Measurements from ENCODE around the gene GAPDHS. TPM values are rescaled to one million over a fixed set of nuclear protein-coding genes. Genes with fewer than 3 reads are reported as not detected.

The GAPDHS gene
- total and polyA plus RNA-seq, 2 of the 13 experiments (the other 11 are each of a cell fraction or from before 2014, with no cell fraction given) = not detected

DNA sequence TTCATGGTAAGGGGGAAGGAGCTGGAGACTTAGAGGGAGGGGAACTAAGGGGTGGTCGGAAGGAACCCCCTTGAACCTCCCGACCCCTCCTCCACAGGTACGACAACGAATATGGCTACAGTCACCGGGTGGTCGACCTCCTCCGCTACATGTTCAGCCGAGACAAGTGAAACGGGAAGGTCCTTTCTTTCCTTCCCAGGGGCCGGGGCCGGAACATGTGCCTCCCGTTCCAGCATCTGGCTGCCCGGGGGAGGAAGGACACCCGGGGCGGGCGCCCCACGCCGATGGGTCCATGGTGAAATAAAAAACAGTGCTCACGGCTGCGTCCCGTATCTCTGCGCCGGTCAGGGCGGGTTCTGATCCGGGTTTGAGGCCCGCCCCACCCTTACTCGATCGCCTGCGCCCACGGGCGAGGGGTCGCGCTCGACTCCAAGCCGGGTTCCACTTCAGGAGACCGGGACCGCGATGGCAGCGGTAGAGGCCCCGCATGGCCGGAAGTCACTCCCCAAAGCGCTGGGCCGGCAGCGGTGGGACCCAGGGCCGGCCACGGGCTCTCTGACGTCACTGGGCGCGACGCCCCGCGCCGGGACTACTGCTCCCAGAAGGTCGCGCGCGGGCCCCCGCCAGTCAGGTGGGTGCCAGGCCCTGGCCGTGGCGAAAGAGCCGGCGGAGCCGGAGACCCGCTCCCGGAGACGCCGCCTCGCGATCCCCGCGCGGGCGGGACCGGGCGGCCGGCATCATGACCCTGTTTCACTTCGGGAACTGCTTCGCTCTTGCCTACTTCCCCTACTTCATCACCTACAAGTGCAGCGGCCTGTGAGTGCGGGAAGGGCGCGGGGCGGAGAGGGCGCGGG lies 12.0 kb downstream of the GAPDHS start, which contains the start of gene TMEM147 (continued):
- TF ChIP-seq ZBTB3 (CRISPR knock-in tag; IDR thresholded peaks at IDR 0.05; ENCODE audit: borderline replicate concordance, low read depth) (0 out of 2 replicates have a peak, but pooled peaks have one; percentile 24), ZNF841 (CRISPR knock-in tag; IDR thresholded peaks at IDR 0.05; ENCODE audit: borderline replicate concordance) (no peak), RBM39 (IDR thresholded peaks at IDR 0.05; ENCODE audit: low read depth, low read length, poor library complexity, severe bottlenecking) (peak; percentile 78), HNRNPK (IDR thresholded peaks at IDR 0.05; ENCODE audit: low read depth, low read length, poor library complexity, severe bottlenecking) (no peak), ZKSCAN8 (CRISPR knock-in tag; IDR thresholded peaks at IDR 0.05; ENCODE audit: borderline replicate concordance) (no peak), ZNF274 (CRISPR knock-in tag; IDR thresholded peaks at IDR 0.05) (no peak), ZSCAN30 (CRISPR knock-in tag; IDR thresholded peaks at IDR 0.05) (no peak), SALL1 (CRISPR knock-in tag; IDR thresholded peaks at IDR 0.05) (peak; percentile 43; the same call in 1 of the 2 replicates), ZNF557 (CRISPR knock-in tag; IDR thresholded peaks at IDR 0.05) (no peak), NFKBIZ (CRISPR knock-in tag; IDR thresholded peaks at IDR 0.05) (no peak), ZNF740 (CRISPR knock-in tag; IDR thresholded peaks at IDR 0.05) (0 out of 2 replicates have a peak, but pooled peaks have one; percentile 57), NFATC3 (CRISPR knock-in tag; IDR thresholded peaks at IDR 0.05) (0 out of 2 replicates have a peak, but pooled peaks have one; percentile 32), ZNF879 (CRISPR knock-in tag; IDR thresholded peaks at IDR 0.05) (no peak), ZFP36L1 (CRISPR knock-in tag; IDR thresholded peaks at IDR 0.05) (no peak), MEF2D (CRISPR knock-in tag; IDR thresholded peaks at IDR 0.05) (no peak), ZFY (CRISPR knock-in tag; IDR thresholded peaks at IDR 0.05) (peak; percentile 99), ZNF382 (CRISPR knock-in tag; IDR thresholded peaks at IDR 0.05; ENCODE audit: borderline replicate concordance) (no peak), HOXD1 (CRISPR knock-in tag; IDR thresholded peaks at IDR 0.05) (peak; percentile 66; the same call in 1 of the 2 replicates), KAT8 (CRISPR knock-in tag; IDR thresholded peaks at IDR 0.05) (peak; percentile 92), ZNF746 (CRISPR knock-in tag; IDR thresholded peaks at IDR 0.05) (no peak), SMC3 (IDR thresholded peaks at IDR 0.05; ENCODE audit: low read length) (no peak), TBL1XR1 (IDR thresholded peaks at IDR 0.05; ENCODE audit: borderline replicate concordance, low read length, partially characterized antibody) (peak; percentile 47), ISX (CRISPR knock-in tag; conservative IDR thresholded peaks at IDR 0.05) (peak; percentile 39; the same call in 1 of the 2 replicates), CSRNP1 (CRISPR knock-in tag; IDR thresholded peaks at IDR 0.05) (peak; percentile 77; the same call in 1 of the 2 replicates), RXRA (CRISPR knock-in tag; IDR thresholded peaks at IDR 0.05) (peak; percentile 45)
- TF ChIP-seq, protein P1, sequence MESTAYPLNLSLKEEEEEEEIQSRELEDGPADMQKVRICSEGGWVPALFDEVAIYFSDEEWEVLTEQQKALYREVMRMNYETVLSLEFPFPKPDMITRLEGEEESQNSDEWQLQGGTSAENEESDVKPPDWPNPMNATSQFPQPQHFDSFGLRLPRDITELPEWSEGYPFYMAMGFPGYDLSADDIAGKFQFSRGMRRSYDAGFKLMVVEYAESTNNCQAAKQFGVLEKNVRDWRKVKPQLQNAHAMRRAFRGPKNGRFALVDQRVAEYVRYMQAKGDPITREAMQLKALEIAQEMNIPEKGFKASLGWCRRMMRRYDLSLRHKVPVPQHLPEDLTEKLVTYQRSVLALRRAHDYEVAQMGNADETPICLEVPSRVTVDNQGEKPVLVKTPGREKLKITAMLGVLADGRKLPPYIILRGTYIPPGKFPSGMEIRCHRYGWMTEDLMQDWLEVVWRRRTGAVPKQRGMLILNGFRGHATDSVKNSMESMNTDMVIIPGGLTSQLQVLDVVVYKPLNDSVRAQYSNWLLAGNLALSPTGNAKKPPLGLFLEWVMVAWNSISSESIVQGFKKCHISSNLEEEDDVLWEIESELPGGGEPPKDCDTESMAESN (CRISPR knock-in tag; conservative IDR thresholded peaks at IDR 0.05) = peak; percentile 97
- TF ChIP-seq, protein P2, sequence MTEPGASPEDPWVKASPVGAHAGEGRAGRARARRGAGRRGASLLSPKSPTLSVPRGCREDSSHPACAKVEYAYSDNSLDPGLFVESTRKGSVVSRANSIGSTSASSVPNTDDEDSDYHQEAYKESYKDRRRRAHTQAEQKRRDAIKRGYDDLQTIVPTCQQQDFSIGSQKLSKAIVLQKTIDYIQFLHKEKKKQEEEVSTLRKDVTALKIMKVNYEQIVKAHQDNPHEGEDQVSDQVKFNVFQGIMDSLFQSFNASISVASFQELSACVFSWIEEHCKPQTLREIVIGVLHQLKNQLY (CRISPR knock-in tag; IDR thresholded peaks at IDR 0.05) = peak; percentile 51; the same call in 1 of the 2 replicates
